Right ventricle myocardium inferior (tissue), 1 donor: ENCODE data around the gene SNAPC4. TPM values are rescaled to one million over a fixed set of nuclear protein-coding genes. Genes with fewer than 3 reads are reported as not detected.
"Not testable (repeated sequence)": the region's sequence is repeated elsewhere in the genome, so short reads cannot be mapped to it uniquely, and the experiment has no call there.

Source experiments
- ATAC-seq: fragments of 200-7000 bp; cut with Tn5 transposase; one replicate; pipeline ENCODE4 v1.9.1; 2020; ENCODE audit warnings: mild to moderate bottlenecking, moderate library complexity
- DNase-seq: peaks from one replicate; pipeline ENCODE4 v3.0.0; 2021; ENCODE audit errors: missing footprints
- intact Hi-C: fragments of 100-400 bp; cut with DNase I; formaldehyde crosslinking; loops from one replicate; pipeline ENCODE4 v1.11.0; 2022
- total RNA-seq: library from RNA; stranded (reverse); fragmentation: NEBNext Ultra II Directional; extraction: Animal tissue kit (Norgen Biotek cat#: 25700); gene quantifications from one replicate; pipeline ENCODE4 v1.2.1, GENCODE V29; 2021
- donor health status: DM: no; HTN: yes; CAD: no; lungs with severe emphysema.

Gene SNAPC4
- total RNA-seq, 1 donor from 2014 or later = 4.0 TPM

- ATAC-seq = no peak
- DNase-seq = no peak
- intact Hi-C loops = no loop called here
These were observed 34.0 kb upstream of the SNAPC4 start for GRCh38 chr9:136433849-136434579.

- intact Hi-C loops = no loop called here
- peak; percentile 52 for DNase-seq
- no peak for ATAC-seq
These were observed 33.2 kb upstream of the SNAPC4 start for GRCh38 chr9:136433043-136433715.

GRCh38 chr9:136432591-136432990 lies 32.6 kb upstream of the SNAPC4 start:
- intact Hi-C loops = no loop called here
- DNase-seq (peak; percentile 65), ATAC-seq (no peak)

- peak; percentile 11 for DNase-seq
- intact Hi-C loops = no loop called here
- ATAC-seq = no peak
These were observed 31.9 kb upstream of the SNAPC4 start for GRCh38 chr9:136431782-136432350.

- ATAC-seq = no peak
- DNase-seq = peak; percentile 47
- intact Hi-C loops = no loop called here
These were observed 30.7 kb upstream of the SNAPC4 start for GRCh38 chr9:136430588-136431234.

GRCh38 chr9:136429683-136430491 lies 29.9 kb upstream of the SNAPC4 start:
- ATAC-seq (peak; percentile 21), DNase-seq (peak; percentile 44)
- intact Hi-C loops = no loop called here

- ATAC-seq (no peak), DNase-seq (peak; percentile 44)
- intact Hi-C loops = no loop called here
These were observed 29.2 kb upstream of the SNAPC4 start for GRCh38 chr9:136429075-136429628.

- ATAC-seq (no peak), DNase-seq (peak; percentile 63)
- intact Hi-C loops = no loop called here
These were observed 26.8 kb upstream of the SNAPC4 start for GRCh38 chr9:136426787-136427186.

- ATAC-seq, intact Hi-C loops: not testable (repeated sequence)
- DNase-seq = peak; percentile 18
These were observed 25.4 kb upstream of the SNAPC4 start for GRCh38 chr9:136425367-136425766.

GRCh38 chr9:136424750-136425362 lies 24.9 kb upstream of the SNAPC4 start:
- ATAC-seq (no peak), DNase-seq (peak; percentile 55)
- intact Hi-C loops = no loop called here

- ATAC-seq = no peak
- intact Hi-C loops = no loop called here
- DNase-seq = peak; percentile 18
These were observed 23.6 kb upstream of the SNAPC4 start for GRCh38 chr9:136423432-136424146.

GRCh38 chr9:136422876-136423275 lies 22.9 kb upstream of the SNAPC4 start:
- ATAC-seq (no peak), DNase-seq (peak; percentile 62)
- intact Hi-C loops = no loop called here

GRCh38 chr9:136421791-136422190 lies 21.8 kb upstream of the SNAPC4 start:
- ATAC-seq = no peak
- peak; percentile 60 for DNase-seq
- intact Hi-C loops = no loop called here

GRCh38 chr9:136419092-136419420 lies 19.1 kb upstream of the SNAPC4 start:
- ATAC-seq (no peak), DNase-seq (no peak)
- intact Hi-C loops = no loop called here

- DNase-seq = no peak
- ATAC-seq = no peak
- intact Hi-C loops = no loop called here
These were observed 18.5 kb upstream of the SNAPC4 start for GRCh38 chr9:136418182-136419091.

GRCh38 chr9:136416914-136417313 lies 16.9 kb upstream of the SNAPC4 start:
- DNase-seq = no peak
- intact Hi-C loops = no loop called here
- ATAC-seq = no peak

- ATAC-seq (no peak), DNase-seq (no peak)
- intact Hi-C loops = no loop called here
These were observed 16.5 kb upstream of the SNAPC4 start for GRCh38 chr9:136416427-136416826.
